Measurements from ENCODE around the gene CFAP161.

DNA sequence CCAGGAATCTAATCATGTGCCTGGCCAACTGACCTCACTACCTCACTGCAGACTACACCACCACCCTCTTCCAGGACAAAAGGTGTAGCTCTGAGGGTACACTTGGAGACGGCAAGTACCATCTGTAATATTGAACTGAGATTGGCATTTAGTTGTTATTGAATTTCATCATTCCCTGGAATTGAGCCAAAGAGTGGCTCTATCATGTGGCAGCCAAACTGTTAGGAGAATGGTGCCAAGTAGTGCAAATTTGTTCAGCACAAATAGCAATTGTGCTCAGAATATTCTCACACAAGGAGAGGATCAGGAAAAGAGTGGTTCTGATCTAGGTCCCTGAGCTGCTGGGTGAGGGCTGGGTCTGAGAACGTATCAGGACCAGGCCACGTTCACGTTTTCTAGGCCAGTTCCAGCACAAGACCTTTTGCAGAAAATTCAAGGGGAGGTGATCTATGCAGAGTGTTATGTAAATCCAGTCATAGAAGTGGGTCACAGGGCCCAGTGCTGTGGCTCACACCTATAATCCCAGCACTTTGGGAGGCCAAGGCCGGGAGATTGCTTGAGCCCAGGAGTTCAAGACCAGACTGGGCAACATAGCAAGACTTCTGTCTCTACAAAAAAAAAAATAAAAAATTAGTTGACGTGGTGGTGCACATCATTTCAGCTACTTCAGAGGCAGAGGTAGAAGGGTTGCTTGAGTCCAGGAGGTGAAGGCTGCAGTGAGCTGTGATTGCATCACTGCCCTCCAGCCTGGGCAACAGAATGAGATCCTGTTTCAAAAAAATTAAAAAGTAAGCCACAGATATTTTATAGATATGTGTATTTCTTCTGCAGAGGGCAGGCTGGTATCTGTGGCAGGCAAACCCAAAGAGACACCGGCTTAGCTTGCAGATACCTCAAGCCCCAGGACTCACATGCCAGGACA lies 31.9 kb upstream of the CFAP161 start:
- TF ChIP-seq ZNF274 (IDR thresholded peaks at IDR 0.05; ENCODE audit: low read depth, low read length) (no peak), YY1 (IDR thresholded peaks at IDR 0.05; ENCODE audit: insufficient read depth, insufficient read length) (no peak), SUZ12 (IDR thresholded peaks at IDR 0.05; ENCODE audit: extremely low read depth, insufficient read depth, insufficient read length) (no peak)

All from NT2/D1 (cell line).